MM.1S (cell line): Measurements from ENCODE around the gene BEGAIN.

Experiments used
- DNase-seq: peaks from one replicate; pipeline ENCODE4 v3.0.0-alpha.2; 2015
- H2AFZ ChIP-seq: fragments of 300-600 bp; sonication (generic); 2 replicates; pipeline ENCODE4 v1.6.0; 2016; ENCODE audit warnings: antibody characterized with exemption, low read length
- H3F3A ChIP-seq: fragments of 300-600 bp; sonication (generic); 2 replicates; pipeline ENCODE4 v1.6.1; 2016; ENCODE audit warnings: mild to moderate bottlenecking, antibody characterized with exemption, low read length, moderate library complexity, mixed read lengths; ENCODE audit not compliant: insufficient read depth
- H3K27ac ChIP-seq: fragments of 300-600 bp; sonication (generic); 2 replicates; pipeline ENCODE4 v1.5.1; 2016; ENCODE audit warnings: mild to moderate bottlenecking, low read length
- H3K27me3 ChIP-seq: fragments of 300-600 bp; sonication (generic); replicated peaks from 2 replicates; pipeline ENCODE4 v1.6.0; 2016; ENCODE audit warnings: low read length; ENCODE audit not compliant: insufficient read depth
- H3K36me3 ChIP-seq: fragments of 300-600 bp; sonication (generic); replicated peaks from 2 replicates; pipeline ENCODE4 v1.6.1; 2016; ENCODE audit warnings: mild to moderate bottlenecking, low read length, mixed read lengths; ENCODE audit not compliant: insufficient read depth
- H3K4me1 ChIP-seq: fragments of 300-600 bp; sonication (generic); 2 replicates; pipeline ENCODE4 v1.6.1; 2016; ENCODE audit warnings: low read length, mixed read lengths
- H3K4me2 ChIP-seq: fragments of 300-600 bp; sonication (generic); 2 replicates; pipeline ENCODE4 v1.6.0; 2016; ENCODE audit warnings: low read depth, low read length
- H3K4me3 ChIP-seq: fragments of 300-600 bp; sonication (generic); 2 replicates; pipeline ENCODE4 v1.5.1; 2016; ENCODE audit warnings: low read length, mixed read lengths
- H3K79me2 ChIP-seq: fragments of 300-600 bp; sonication (generic); 2 replicates; pipeline ENCODE4 v1.6.1; 2016; ENCODE audit warnings: mixed run types, low read length, mixed read lengths
- H3K9ac ChIP-seq: fragments of 300-600 bp; sonication (generic); 2 replicates; pipeline ENCODE4 v1.6.1; 2016; ENCODE audit warnings: low read length, mixed read lengths
- H3K9me2 ChIP-seq: fragments of 300-600 bp; sonication (generic); replicated peaks from 2 replicates; pipeline ENCODE4 v1.6.1; 2016; ENCODE audit warnings: mild to moderate bottlenecking, low read length, mixed read lengths; ENCODE audit not compliant: insufficient read depth
- H3K9me3 ChIP-seq: fragments of 300-600 bp; sonication (generic); replicated peaks from 2 replicates; pipeline ENCODE4 v1.6.1; 2016; ENCODE audit warnings: mild to moderate bottlenecking, low read length, mixed read lengths; ENCODE audit not compliant: insufficient read depth
- H4K20me1 ChIP-seq: fragments of 300-600 bp; sonication (generic); 2 replicates; pipeline ENCODE4 v1.6.1; 2016; ENCODE audit warnings: mild to moderate bottlenecking, low read length, moderate library complexity, mixed read lengths; ENCODE audit not compliant: insufficient read depth
- EZH2 ChIP-seq: fragments of 300-600 bp; sonication (generic); optimal IDR thresholded peaks from 2 replicates; pipeline ENCODE3; 2017; ENCODE audit warnings: low read depth, mild to moderate bottlenecking, antibody characterized with exemption, low read length, mixed read lengths
- EZH2phosphoT487 ChIP-seq: fragments of 300-600 bp; sonication (generic); IDR thresholded peaks from 2 replicates; pipeline ENCODE4 v1.6.1; 2018; ENCODE audit warnings: antibody characterized with exemption, low read length
- TF ChIP-seq, protein P1 (sequence below): fragments of 300-600 bp; sonication (generic); IDR thresholded peaks from 2 replicates; pipeline ENCODE4 v1.5.1; 2016; ENCODE audit warnings: antibody characterized with exemption, low read length, mixed read lengths

BEGAIN gene

DNA sequence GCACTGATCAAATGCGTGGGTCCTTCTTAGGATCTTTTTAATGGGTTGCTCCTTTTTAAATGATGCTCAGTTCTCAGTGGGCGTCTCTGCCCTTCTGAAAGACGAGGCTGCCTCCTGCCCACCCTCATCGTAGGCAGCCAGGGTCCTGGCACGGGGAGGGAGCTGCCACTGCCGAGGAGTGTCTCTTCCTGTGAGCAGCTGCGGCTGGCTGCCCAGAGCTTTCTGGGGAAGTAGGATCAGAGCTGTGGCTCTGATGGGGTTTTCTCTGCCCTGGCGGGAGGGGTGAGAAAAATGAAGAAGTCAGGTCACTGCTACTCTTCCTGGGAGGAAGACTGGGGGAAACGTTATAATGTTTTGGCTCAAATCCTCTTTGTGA is 31.1 kb upstream of the BEGAIN start:
- H3K27ac ChIP-seq: no peak overlapping the region
- H3F3A ChIP-seq: no peaks in the 10 kb centered on the region
- no peaks in the 10 kb centered on the region for H3K9me2 ChIP-seq
- H3K36me3 ChIP-seq: no peaks in the 10 kb centered on the region
- peaks cover 41% of the 10 kb centered on the region for H3K27me3 ChIP-seq
- no peak overlapping the region for H3K4me3 ChIP-seq
- H4K20me1 ChIP-seq: no peaks in the 10 kb centered on the region
- H3K79me2 ChIP-seq: no peaks in the 10 kb centered on the region
- H3K4me2 ChIP-seq: no peak overlapping the region
- no peak overlapping the region for H2AFZ ChIP-seq
- H3K9ac ChIP-seq: no peak overlapping the region
- DNase-seq: no peak
- no peaks in the 10 kb centered on the region for H3K4me1 ChIP-seq
- H3K9me3 ChIP-seq: no peaks in the 10 kb centered on the region
- TF ChIP-seq, protein P1, sequence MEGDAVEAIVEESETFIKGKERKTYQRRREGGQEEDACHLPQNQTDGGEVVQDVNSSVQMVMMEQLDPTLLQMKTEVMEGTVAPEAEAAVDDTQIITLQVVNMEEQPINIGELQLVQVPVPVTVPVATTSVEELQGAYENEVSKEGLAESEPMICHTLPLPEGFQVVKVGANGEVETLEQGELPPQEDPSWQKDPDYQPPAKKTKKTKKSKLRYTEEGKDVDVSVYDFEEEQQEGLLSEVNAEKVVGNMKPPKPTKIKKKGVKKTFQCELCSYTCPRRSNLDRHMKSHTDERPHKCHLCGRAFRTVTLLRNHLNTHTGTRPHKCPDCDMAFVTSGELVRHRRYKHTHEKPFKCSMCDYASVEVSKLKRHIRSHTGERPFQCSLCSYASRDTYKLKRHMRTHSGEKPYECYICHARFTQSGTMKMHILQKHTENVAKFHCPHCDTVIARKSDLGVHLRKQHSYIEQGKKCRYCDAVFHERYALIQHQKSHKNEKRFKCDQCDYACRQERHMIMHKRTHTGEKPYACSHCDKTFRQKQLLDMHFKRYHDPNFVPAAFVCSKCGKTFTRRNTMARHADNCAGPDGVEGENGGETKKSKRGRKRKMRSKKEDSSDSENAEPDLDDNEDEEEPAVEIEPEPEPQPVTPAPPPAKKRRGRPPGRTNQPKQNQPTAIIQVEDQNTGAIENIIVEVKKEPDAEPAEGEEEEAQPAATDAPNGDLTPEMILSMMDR: no peak
- no peak for TF ChIP-seq EZH2phosphoT487
- TF ChIP-seq EZH2: no peak

DNA sequence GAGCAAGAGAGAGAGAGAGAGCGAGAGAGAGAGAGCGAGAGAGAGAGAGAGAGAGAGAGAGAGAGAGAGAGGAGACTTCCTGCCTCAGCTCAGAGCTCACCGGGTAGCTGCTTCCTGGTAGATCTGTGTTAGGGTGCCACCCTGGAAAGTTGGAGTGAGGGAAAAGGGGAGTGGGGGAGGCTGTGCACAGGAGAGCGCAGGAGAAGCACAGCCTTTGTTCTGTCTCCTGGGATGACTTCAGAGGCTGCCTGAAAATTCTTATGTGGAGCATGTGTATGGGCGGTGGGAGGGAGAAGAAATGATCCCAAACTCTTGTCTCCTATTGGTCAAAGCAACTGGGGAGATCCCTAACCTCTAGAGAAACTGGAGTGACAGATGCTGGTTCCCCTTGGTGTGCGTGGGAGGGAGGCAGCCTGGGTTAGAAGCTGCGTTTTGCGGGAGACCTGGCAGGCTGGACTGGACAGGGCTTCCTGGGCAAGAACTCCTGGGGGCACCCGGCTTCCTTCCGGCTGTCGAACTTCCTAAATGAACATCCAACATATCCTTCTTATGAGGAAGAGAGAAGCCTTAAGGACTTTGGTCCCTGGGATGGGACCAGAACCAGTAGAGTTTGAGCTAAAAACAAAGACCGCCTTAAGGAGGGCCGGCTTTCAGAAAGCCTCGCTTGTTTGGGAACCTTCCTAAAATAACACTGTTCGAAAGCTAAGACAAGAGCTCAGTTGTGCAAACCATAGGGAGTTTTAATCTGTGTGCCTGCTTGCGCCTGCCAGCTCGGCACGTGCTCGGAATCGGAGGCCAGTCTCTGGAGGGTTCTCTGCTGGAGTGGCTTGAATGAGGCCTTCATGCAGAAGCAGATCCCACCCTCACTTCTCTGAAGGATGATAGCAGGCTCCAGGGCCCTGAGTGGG is 30.4 kb upstream of the BEGAIN start:
- H3K9me3 ChIP-seq: no peaks in the 10 kb centered on the region
- H3K4me2 ChIP-seq: no peak overlapping the region
- H3F3A ChIP-seq: no peaks in the 10 kb centered on the region
- no peaks in the 10 kb centered on the region for H3K79me2 ChIP-seq
- H3K27me3 ChIP-seq: peaks cover 39% of the 10 kb centered on the region; the same call in 1 of the 2 replicates
- no peak overlapping the region for H2AFZ ChIP-seq
- no peaks in the 10 kb centered on the region for H4K20me1 ChIP-seq
- H3K36me3 ChIP-seq: no peaks in the 10 kb centered on the region
- TF ChIP-seq, protein P1: no peak
- TF ChIP-seq EZH2phosphoT487: no peak
- no peak for TF ChIP-seq EZH2
- no peak overlapping the region for H3K4me3 ChIP-seq
- DNase-seq: no peak
- no peak overlapping the region for H3K9ac ChIP-seq
- no peak overlapping the region for H3K27ac ChIP-seq
- H3K9me2 ChIP-seq: no peaks in the 10 kb centered on the region
- no peaks in the 10 kb centered on the region for H3K4me1 ChIP-seq

DNA sequence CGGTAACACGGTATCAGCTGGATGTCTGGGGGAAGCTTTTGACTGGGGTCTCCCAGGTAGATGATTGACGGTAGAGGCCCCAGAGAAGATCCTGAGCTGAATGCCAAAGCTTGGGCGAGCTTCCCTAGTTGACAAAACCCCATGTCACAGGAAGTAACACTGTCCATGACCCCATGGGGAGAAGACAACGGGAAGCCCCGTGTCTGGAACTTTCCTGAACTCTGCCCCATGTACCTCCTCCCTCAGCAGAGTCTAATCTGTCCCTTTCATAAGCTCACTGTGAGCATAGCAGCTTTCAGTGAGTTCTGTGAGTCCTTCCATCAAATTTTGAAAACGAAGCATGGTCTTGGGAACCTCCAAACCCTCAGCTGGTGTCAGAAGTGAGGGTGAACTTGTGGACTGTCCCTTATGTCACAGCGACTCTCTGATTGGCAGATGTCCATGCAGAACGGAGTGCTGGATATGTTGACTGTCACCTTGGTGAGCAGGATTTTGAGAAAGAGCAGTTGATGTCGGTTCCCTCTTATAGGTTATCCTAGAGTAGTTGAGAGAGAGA is 29.7 kb upstream of the BEGAIN start:
- Histone ChIP-seq H3K9me2 (no peaks in the 10 kb centered on the region), H3K27ac (no peak overlapping the region), H2AFZ (no peak overlapping the region), H3K27me3 (peaks cover 39% of the 10 kb centered on the region; the same call in 1 of the 2 replicates), H4K20me1 (no peaks in the 10 kb centered on the region), H3K4me2 (no peak overlapping the region), H3K9me3 (no peaks in the 10 kb centered on the region), H3F3A (no peaks in the 10 kb centered on the region), H3K36me3 (no peaks in the 10 kb centered on the region), H3K79me2 (no peaks in the 10 kb centered on the region), H3K4me1 (no peaks in the 10 kb centered on the region), H3K9ac (no peak overlapping the region), H3K4me3 (no peak overlapping the region)
- no peak for TF ChIP-seq EZH2phosphoT487
- no peak for TF ChIP-seq EZH2
- TF ChIP-seq, protein P1: no peak
- no peak for DNase-seq
